H1 (cell line): ENCODE measurements around the gene TMEM220. TPM values are rescaled to one million over a fixed set of nuclear protein-coding genes. Genes with fewer than 3 reads are reported as not detected.

Experiments used
- CEBPB ChIP-seq: IDR thresholded peaks from 2 replicates; pipeline ENCODE4 v1.6.1; 2012; ENCODE audit warnings: low read depth, low read length
- CHD1 ChIP-seq: IDR thresholded peaks from 2 replicates; pipeline ENCODE4 v1.6.1; 2012; ENCODE audit warnings: low read depth, low read length, improper control_type of control experiment
- SAP30 ChIP-seq: fragments of 300-600 bp; sonication (generic); IDR thresholded peaks from 2 replicates; pipeline ENCODE4 v1.7.1; 2012; ENCODE audit warnings: low read length, moderate library complexity, mild to moderate bottlenecking, inconsistent platforms; ENCODE audit not compliant: insufficient read depth, insufficient replicate concordance
- polyA plus RNA-seq, 7 experiments: library from polyadenylated mRNA; depleted of rRNA in 3 of 7; stranded (reverse) in 5 of 7; unstranded in 2 of 7; fragments of >200 nt in 5 of 7; fragments of 200-250 nt in 2 of 7; gene quantifications; 1 replicate in 5 of 7; 2 replicates in 1 of 7; 4 replicates in 1 of 7; pipeline versions ENCODE4 v1.2.1 to v1.2.3, GENCODE V29; 2011 to 2013; ENCODE audit warnings: missing spikeins in 2 of 7, mixed read lengths in 2 of 7
- total RNA-seq: library from RNA; stranded (reverse); fragmentation: NEBNext Ultra II Directional; extraction: Animal tissue kit (Norgen Biotek cat#: 25700); gene quantifications from 2 replicates; pipeline ENCODE4 v1.2.1, GENCODE V29; 2021
- TF ChIP-seq, protein P1 (sequence below): IDR thresholded peaks from 2 replicates; pipeline ENCODE4 v1.6.1; 2012; ENCODE audit warnings: low read length, inconsistent platforms

The TMEM220 gene
- total and polyA plus RNA-seq, 2 of the 8 experiments (the other 6 are each of a cell fraction or from before 2014, with no cell fraction given), result 3.8 to 4.1 TPM

DNA sequence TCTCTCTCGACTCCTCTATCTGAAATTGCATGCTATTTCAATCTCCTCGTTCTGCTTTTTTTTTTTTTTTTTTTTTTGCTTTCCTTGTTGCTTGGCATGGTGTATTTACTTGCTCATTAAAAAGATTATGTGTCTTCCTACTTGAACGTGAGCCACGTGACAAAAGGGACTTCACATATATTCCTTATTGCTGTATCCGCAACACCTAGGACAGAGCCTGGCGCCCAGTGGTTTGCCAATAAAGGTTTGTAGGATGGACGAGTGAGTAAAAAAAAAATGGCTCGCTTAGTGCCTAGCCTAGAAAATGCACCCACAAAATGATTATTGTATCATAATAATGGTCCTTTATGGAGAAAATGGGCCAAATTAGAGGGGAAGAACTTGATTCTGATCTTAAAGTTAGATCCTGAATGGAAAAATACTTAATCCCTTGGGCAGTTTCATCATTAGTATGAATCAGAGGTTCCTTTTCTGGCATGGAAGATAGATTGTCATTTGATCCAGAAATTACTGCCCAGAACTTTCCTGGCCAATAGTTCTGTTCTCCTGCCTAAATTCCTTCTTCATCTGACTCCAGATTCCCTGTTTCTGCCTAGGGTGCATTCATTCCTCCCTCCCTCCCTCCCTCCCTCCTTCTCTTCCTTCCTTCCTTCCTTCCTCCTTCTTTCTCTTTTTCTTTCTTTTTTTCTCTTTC lies 13.6 kb upstream of the TMEM220 start (continued):
- TF ChIP-seq CHD1, result no peak
- no peak for TF ChIP-seq SAP30
- TF ChIP-seq, protein P1, sequence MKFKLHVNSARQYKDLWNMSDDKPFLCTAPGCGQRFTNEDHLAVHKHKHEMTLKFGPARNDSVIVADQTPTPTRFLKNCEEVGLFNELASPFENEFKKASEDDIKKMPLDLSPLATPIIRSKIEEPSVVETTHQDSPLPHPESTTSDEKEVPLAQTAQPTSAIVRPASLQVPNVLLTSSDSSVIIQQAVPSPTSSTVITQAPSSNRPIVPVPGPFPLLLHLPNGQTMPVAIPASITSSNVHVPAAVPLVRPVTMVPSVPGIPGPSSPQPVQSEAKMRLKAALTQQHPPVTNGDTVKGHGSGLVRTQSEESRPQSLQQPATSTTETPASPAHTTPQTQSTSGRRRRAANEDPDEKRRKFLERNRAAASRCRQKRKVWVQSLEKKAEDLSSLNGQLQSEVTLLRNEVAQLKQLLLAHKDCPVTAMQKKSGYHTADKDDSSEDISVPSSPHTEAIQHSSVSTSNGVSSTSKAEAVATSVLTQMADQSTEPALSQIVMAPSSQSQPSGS, result no peak
- TF ChIP-seq CEBPB, result no peak
